ENCODE results near the gene CWC25. TPM values are rescaled to one million over a fixed set of nuclear protein-coding genes. Genes with fewer than 3 reads are reported as not detected.
A peak's percentile ranks its signal among the peaks of the same experiment; 100 is the strongest.

The CWC25 gene
- total and polyA plus RNA-seq, 9 of the 15 experiments (the other 6 are each of a cell fraction or from before 2014, with no cell fraction given): 16.5 to 27.4 (median 23.0) TPM

- no peak for TF ChIP-seq EWSR1 (IDR thresholded peaks at IDR 0.05; ENCODE audit: borderline replicate concordance, low read depth, partially characterized antibody)
- TF ChIP-seq, protein P1, sequence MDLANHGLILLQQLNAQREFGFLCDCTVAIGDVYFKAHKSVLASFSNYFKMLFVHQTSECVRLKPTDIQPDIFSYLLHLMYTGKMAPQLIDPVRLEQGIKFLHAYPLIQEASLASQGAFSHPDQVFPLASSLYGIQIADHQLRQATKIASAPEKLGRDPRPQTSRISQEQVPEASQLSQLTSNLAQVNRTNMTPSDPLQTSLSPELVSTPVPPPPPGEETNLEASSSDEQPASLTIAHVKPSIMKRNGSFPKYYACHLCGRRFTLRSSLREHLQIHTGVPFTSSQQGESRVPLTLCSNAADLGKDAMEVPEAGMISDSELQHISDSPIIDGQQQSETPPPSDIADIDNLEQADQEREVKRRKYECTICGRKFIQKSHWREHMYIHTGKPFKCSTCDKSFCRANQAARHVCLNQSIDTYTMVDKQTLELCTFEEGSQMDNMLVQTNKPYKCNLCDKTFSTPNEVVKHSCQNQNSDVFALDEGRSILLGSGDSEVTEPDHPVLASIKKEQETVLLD (IDR thresholded peaks at IDR 0.05): 0 out of 2 replicates have a peak, but pooled peaks have one; percentile 56
- TF ChIP-seq MAFF (IDR thresholded peaks at IDR 0.05; ENCODE audit: low read length): peak; percentile 35; the same call in 1 of the 2 replicates
- TF ChIP-seq ZNF12 (CRISPR knock-in tag; IDR thresholded peaks at IDR 0.05): no peak
- no peak for TF ChIP-seq ATF4 (CRISPR knock-in tag; IDR thresholded peaks at IDR 0.05)
- TF ChIP-seq ZNF232 (CRISPR knock-in tag; IDR thresholded peaks at IDR 0.05): no peak
- no peak for TF ChIP-seq TCF3 (CRISPR knock-in tag; IDR thresholded peaks at IDR 0.05)
- TF ChIP-seq MAFG (tag; conservative IDR thresholded peaks at IDR 0.05): no peak
- TF ChIP-seq, protein P2, sequence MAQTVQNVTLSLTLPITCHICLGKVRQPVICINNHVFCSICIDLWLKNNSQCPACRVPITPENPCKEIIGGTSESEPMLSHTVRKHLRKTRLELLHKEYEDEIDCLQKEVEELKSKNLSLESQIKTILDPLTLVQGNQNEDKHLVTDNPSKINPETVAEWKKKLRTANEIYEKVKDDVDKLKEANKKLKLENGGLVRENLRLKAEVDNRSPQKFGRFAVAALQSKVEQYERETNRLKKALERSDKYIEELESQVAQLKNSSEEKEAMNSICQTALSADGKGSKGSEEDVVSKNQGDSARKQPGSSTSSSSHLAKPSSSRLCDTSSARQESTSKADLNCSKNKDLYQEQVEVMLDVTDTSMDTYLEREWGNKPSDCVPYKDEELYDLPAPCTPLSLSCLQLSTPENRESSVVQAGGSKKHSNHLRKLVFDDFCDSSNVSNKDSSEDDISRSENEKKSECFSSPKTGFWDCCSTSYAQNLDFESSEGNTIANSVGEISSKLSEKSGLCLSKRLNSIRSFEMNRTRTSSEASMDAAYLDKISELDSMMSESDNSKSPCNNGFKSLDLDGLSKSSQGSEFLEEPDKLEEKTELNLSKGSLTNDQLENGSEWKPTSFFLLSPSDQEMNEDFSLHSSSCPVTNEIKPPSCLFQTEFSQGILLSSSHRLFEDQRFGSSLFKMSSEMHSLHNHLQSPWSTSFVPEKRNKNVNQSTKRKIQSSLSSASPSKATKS (CRISPR knock-in tag; IDR thresholded peaks at IDR 0.05): no peak
- no peak for TF ChIP-seq MYBL2 (IDR thresholded peaks at IDR 0.05; ENCODE audit: low read depth)
- TF ChIP-seq MYBL2 (CRISPR knock-in tag; IDR thresholded peaks at IDR 0.05; ENCODE audit: borderline replicate concordance): no peak
- no peak for TF ChIP-seq ZBTB49 (CRISPR knock-in tag; IDR thresholded peaks at IDR 0.05; ENCODE audit: borderline replicate concordance)
- 0 out of 2 replicates have a peak, but pooled peaks have one; percentile 22 for TF ChIP-seq L3MBTL2 (IDR thresholded peaks at IDR 0.05)
- peak; percentile 60; the same call in 1 of the 2 replicates for TF ChIP-seq MXI1 (IDR thresholded peaks at IDR 0.05; ENCODE audit: low read depth, low read length)
- no peak for TF ChIP-seq ZFP1 (CRISPR knock-in tag; IDR thresholded peaks at IDR 0.05)
- TF ChIP-seq, protein P3, sequence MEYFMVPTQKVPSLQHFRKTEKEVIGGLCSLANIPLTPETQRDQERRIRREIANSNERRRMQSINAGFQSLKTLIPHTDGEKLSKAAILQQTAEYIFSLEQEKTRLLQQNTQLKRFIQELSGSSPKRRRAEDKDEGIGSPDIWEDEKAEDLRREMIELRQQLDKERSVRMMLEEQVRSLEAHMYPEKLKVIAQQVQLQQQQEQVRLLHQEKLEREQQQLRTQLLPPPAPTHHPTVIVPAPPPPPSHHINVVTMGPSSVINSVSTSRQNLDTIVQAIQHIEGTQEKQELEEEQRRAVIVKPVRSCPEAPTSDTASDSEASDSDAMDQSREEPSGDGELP (CRISPR knock-in tag; IDR thresholded peaks at IDR 0.05; ENCODE audit: borderline replicate concordance): peak; percentile 72
- TF ChIP-seq E2F3 (CRISPR knock-in tag; IDR thresholded peaks at IDR 0.05): no peak
- no peak; the same call in 1 of the 2 replicates for TF ChIP-seq STAT5A (IDR thresholded peaks at IDR 0.05; ENCODE audit: borderline replicate concordance, low read length)
- TF ChIP-seq BRF1 (IDR thresholded peaks at IDR 0.05; ENCODE audit: borderline replicate concordance, extremely low read depth, insufficient read length): no peak
- no peak for TF ChIP-seq PHTF2 (CRISPR knock-in tag; IDR thresholded peaks at IDR 0.05)
- TF ChIP-seq ZNF696 (CRISPR knock-in tag; conservative IDR thresholded peaks at IDR 0.05): no peak
These were observed 25.5 kb downstream of the CWC25 start, which contains the start of gene PIP4K2B (continued) for GRCh38 chr17:38799501-38800236.

All from K562 (cell line).